Esophagus muscularis mucosa (tissue), 4 donors: ENCODE results near the gene PTPRT. TPM values are rescaled to one million over a fixed set of nuclear protein-coding genes. Genes with fewer than 3 reads are reported as not detected.

Experiments
- DNase-seq: peaks from one replicate; pipeline ENCODE4 v3.0.0-alpha.2; 2017; ENCODE audit errors: extremely low spot score
- H3K27ac ChIP-seq, 4 donors: fragments of 200-600 bp; sonication (generic); replicated peaks in 1 of 4; 1 replicate in 3 of 4; 2 replicates in 1 of 4; pipeline ENCODE4 v1.5.1; 2016 to 2019; ENCODE audit warnings: mild to moderate bottlenecking in 1 of 4
- H3K27me3 ChIP-seq, 4 donors: fragments of 200-600 bp; sonication (generic); one replicate each; pipeline versions ENCODE4 v1.5.1 to v1.6.0; 2016 to 2019
- H3K36me3 ChIP-seq, 4 donors: fragments of 200-600 bp; sonication (generic); one replicate each; pipeline ENCODE4 v1.5.1; 2016 to 2019
- H3K4me1 ChIP-seq, 4 donors: fragments of 200-600 bp; sonication (generic); one replicate each; pipeline ENCODE4 v1.5.1; 2016 to 2019
- H3K4me3 ChIP-seq, 4 donors: fragments of 200-600 bp; sonication (generic); 1 replicate in 2 of 4; 2 replicates in 2 of 4; pipeline ENCODE4 v1.5.1; 2016 to 2019; ENCODE audit warnings: mild to moderate bottlenecking in 4 of 4, moderate library complexity in 1 of 4
- H3K9me3 ChIP-seq, 4 donors: fragments of 200-600 bp; sonication (generic); 1 replicate in 3 of 4; 2 replicates in 1 of 4; pipeline ENCODE4 v1.5.1; 2016 to 2019
- EP300 ChIP-seq: sonication (generic); formaldehyde crosslinking; IDR thresholded peaks from one replicate; pipeline ENCODE4 v1.6.1; 2017; ENCODE audit warnings: antibody characterized with exemption
- POLR2A ChIP-seq: fragments of 450-650 bp; IDR thresholded peaks from one replicate; pipeline ENCODE4 v1.6.1; 2017; ENCODE audit warnings: antibody characterized with exemption, moderate library complexity, mild to moderate bottlenecking, low read depth
- POLR2AphosphoS5 ChIP-seq, 2 donors: sonication (generic); formaldehyde crosslinking; IDR thresholded peaks; one replicate each; pipeline ENCODE4 v1.6.1; 2017; ENCODE audit warnings: antibody characterized with exemption in 2 of 2
- WGBS: methylation state at CpG from one replicate; pipeline ENCODE4 v1.1.5; 2018; 5-methylcytosine and 5-hydroxymethylcytosine counted together
- intact Hi-C: fragments of 100-400 bp; cut with DNase I; formaldehyde crosslinking; loops from one replicate; pipeline ENCODE4 v1.15.1; 2023
- total RNA-seq, 4 donors: library from RNA; depleted of rRNA; stranded (reverse); fragments of >200 nt; gene quantifications; one replicate each; pipeline versions ENCODE4 v1.1.0 to v1.2.1, GENCODE V29; 2016
- TF ChIP-seq, protein P1 (sequence below), 3 experiments: fragments of 200-600 bp in 2 of 3; fragments of 450-650 bp in 1 of 3; sonication (generic) in 2 of 3; IDR thresholded peaks; one replicate each; pipeline ENCODE4 v1.5.1; 2017 to 2019; ENCODE audit warnings: antibody characterized with exemption in 3 of 3, mild to moderate bottlenecking in 2 of 3, moderate library complexity in 1 of 3

The PTPRT gene
- total RNA-seq, 4 donors from 2014 or later, result 0.06 to 0.39 TPM; not detected in 2

DNA sequence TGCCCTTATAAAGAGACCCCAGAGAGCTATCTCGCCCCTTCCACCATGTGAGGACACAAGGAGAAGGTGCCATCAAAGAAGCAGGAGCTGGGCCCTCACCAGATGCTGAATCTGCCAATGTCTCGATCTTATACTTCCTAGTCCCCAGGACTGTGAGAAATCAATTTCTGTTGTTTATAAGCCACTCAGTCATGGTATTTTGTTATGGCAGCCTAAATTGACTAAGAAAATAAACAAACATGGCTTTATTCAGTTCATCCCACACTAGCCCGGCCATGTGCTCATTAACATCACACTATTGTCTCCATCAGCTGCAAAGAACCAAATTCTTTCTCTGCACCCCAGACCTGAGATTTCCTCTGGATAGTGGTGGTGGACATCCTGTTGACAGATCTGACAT lies 302.4 kb downstream of the PTPRT start:
- Histone ChIP-seq H3K9me3 (no peaks in the 10 kb centered on the region), H3K27me3 (no peaks in the 10 kb centered on the region), H3K4me1 (no peaks in the 10 kb centered on the region), H3K4me3 (no peak overlapping the region), H3K27ac (no peak overlapping the region), H3K36me3 (no peaks in the 10 kb centered on the region)
- DNase-seq, result no peak
- intact Hi-C loops, result no loop called here
- WGBS, result 62% methylated on average over 3 of the region's 3 CpGs
- TF ChIP-seq EP300 (no peak), POLR2A (no peak), POLR2AphosphoS5 (IDR thresholded peaks at IDR 0.05) (no peak)
- TF ChIP-seq, protein P1, sequence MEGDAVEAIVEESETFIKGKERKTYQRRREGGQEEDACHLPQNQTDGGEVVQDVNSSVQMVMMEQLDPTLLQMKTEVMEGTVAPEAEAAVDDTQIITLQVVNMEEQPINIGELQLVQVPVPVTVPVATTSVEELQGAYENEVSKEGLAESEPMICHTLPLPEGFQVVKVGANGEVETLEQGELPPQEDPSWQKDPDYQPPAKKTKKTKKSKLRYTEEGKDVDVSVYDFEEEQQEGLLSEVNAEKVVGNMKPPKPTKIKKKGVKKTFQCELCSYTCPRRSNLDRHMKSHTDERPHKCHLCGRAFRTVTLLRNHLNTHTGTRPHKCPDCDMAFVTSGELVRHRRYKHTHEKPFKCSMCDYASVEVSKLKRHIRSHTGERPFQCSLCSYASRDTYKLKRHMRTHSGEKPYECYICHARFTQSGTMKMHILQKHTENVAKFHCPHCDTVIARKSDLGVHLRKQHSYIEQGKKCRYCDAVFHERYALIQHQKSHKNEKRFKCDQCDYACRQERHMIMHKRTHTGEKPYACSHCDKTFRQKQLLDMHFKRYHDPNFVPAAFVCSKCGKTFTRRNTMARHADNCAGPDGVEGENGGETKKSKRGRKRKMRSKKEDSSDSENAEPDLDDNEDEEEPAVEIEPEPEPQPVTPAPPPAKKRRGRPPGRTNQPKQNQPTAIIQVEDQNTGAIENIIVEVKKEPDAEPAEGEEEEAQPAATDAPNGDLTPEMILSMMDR (IDR thresholded peaks at IDR 0.05), result no peak

DNA sequence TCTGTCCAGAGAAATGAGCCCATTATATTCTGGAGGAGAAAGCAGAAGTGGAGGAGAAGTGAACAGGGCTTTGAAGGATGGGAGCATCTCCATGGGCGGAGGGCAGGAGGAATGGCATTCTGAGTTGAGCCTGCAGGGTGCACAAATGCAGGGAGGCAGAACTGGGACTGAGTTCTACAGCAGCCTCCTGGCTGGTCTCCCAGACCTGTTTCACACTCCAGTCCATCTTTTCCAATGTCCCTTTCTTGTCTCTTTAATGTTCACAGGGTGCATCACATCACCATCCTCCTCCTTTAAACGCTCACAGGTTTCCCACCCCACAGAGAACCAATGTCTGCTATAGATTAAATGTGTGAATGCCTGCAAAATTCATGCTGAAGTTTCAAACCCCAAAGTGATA lies 302.9 kb downstream of the PTPRT start:
- Histone ChIP-seq H3K4me1 (no peaks in the 10 kb centered on the region), H3K27me3 (no peaks in the 10 kb centered on the region), H3K9me3 (no peaks in the 10 kb centered on the region), H3K27ac (no peak overlapping the region), H3K4me3 (no peak overlapping the region), H3K36me3 (no peaks in the 10 kb centered on the region)
- WGBS, result 75% methylated on average over 2 of the region's 2 CpGs
- intact Hi-C loops, result no loop called here
- no peak for DNase-seq
- TF ChIP-seq POLR2AphosphoS5 (IDR thresholded peaks at IDR 0.05) (no peak), POLR2A (no peak)
- TF ChIP-seq, protein P1 (IDR thresholded peaks at IDR 0.05), result no peak

DNA sequence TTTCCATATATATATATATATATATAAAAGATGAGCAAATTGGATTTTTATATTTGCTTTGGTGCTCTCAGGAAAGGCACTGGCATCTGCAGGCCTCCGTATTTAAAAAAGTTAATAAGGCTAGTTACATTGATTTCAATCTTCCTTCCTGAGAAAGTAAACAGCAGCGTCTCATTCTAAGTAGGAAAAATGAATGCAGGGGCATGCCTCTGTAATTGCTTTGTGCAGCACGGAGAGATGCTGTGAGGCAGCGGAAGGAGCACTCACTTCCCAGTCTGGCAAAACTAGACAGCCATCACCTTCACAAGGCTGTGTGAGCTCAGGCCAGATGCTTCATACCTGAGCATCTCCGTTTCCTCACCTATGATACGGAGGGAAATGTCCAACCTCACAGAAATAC lies 303.7 kb downstream of the PTPRT start:
- no peak overlapping the region for H3K4me3 ChIP-seq
- no peaks in the 10 kb centered on the region for H3K36me3 ChIP-seq
- intact Hi-C loops, result no loop called here
- no peaks in the 10 kb centered on the region for H3K4me1 ChIP-seq
- H3K27ac ChIP-seq, result no peak overlapping the region
- DNase-seq, result no peak
- WGBS, result 67% methylated on average over 6 of the region's 6 CpGs
- TF ChIP-seq POLR2A (no peak), EP300 (no peak), POLR2AphosphoS5 (IDR thresholded peaks at IDR 0.05) (no peak)
- TF ChIP-seq, protein P1 (IDR thresholded peaks at IDR 0.05), result no peak
- H3K27me3 ChIP-seq, result no peaks in the 10 kb centered on the region
- no peaks in the 10 kb centered on the region for H3K9me3 ChIP-seq

DNA sequence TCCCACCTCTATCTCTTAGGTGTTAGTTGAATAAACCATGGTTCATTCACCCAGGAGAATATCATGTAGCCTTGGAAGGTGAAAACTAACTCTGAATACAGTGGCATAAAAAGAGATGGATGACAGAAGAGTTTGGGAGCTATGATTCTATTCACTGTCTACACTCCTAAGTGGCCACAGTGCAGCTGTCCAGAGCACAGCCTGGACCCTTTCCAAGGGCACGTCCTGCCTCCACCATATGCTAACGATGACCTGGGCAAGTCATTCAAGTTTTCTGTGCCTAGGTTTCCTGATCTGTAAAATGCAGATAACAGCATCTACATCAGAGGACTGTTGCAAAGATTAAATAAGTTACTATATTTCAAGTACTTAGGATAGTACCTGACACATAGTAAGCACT lies 314.1 kb downstream of the PTPRT start:
- DNase-seq, result no peak
- WGBS, result 42% methylated on average over 2 of the region's 2 CpGs
- intact Hi-C loops, result no loop called here
- no peak overlapping the region for H3K27ac ChIP-seq
- no peaks in the 10 kb centered on the region for H3K27me3 ChIP-seq
- H3K9me3 ChIP-seq, result no peaks in the 10 kb centered on the region
- H3K4me1 ChIP-seq, result no peaks in the 10 kb centered on the region
- no peaks in the 10 kb centered on the region for H3K36me3 ChIP-seq
- H3K4me3 ChIP-seq, result no peak overlapping the region
- TF ChIP-seq EP300, result no peak
- no peak for TF ChIP-seq POLR2AphosphoS5 (IDR thresholded peaks at IDR 0.05)
- TF ChIP-seq POLR2A, result no peak
- TF ChIP-seq, protein P1 (IDR thresholded peaks at IDR 0.05), result no peak

DNA sequence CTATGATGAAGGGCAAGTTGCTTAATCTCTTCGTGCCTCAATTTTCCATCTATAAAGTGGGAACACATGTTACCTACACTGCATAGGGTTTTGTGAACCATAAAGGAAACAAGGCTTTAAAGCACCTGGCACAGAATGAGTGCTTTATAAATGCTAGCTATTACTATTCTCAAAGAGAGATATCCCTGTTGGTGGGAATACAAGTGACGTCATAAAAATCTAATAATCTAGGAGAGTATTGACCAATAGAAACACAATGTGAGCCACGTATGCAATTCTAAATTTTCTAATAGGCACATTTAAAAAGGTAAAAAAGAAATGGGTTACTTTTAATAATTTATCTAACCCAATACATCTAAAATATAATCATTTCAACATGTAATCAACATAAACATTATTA lies 316.4 kb downstream of the PTPRT start:
- Histone ChIP-seq H3K4me3 (no peak overlapping the region), H3K9me3 (no peaks in the 10 kb centered on the region), H3K4me1 (no peaks in the 10 kb centered on the region), H3K27ac (no peak overlapping the region), H3K27me3 (no peaks in the 10 kb centered on the region), H3K36me3 (no peaks in the 10 kb centered on the region)
- DNase-seq, result no peak
- WGBS, result 84% methylated on average over 3 of the region's 3 CpGs
- intact Hi-C loops, result no loop called here
- TF ChIP-seq, protein P1 (IDR thresholded peaks at IDR 0.05), result no peak
- TF ChIP-seq EP300 (no peak), POLR2AphosphoS5 (IDR thresholded peaks at IDR 0.05) (no peak), POLR2A (no peak)
